ENCODE measurements around the gene CELA2A. TPM values are rescaled to one million over a fixed set of nuclear protein-coding genes. Genes with fewer than 3 reads are reported as not detected.

Gene CELA2A
- total and polyA plus RNA-seq, 2 of the 13 experiments (the other 11 are each of a cell fraction or from before 2014, with no cell fraction given) = not detected

DNA sequence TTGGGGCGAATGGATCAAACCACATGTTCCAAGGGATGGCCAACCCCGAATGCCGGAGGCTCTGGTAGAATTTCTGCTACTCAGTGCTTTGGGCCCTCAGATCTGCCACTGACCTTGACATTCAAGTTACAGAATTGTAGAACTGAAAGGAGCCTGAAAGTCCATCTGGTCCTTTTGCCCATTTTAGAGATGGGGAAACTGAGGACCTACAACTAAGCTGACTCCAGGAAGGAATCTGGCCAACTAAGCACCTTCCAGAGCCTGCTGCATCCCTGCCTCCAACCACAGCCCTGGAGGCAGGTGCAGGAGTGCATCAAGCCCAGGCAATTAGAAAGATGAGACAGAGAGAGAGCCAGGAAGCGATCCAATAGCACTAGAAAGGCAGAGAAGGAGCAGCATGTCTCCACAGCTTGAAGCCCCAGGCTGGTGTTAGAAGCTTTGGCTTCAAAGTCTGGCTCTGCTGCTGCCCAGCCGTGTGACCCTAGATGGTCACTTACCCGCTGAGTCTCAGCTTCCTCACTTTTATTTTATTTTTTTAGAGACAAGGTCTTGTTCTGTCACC lies 19.6 kb upstream of the CELA2A start (continued):
- TF ChIP-seq ZNF142 (CRISPR knock-in tag; IDR thresholded peaks at IDR 0.05) = no peak

DNA sequence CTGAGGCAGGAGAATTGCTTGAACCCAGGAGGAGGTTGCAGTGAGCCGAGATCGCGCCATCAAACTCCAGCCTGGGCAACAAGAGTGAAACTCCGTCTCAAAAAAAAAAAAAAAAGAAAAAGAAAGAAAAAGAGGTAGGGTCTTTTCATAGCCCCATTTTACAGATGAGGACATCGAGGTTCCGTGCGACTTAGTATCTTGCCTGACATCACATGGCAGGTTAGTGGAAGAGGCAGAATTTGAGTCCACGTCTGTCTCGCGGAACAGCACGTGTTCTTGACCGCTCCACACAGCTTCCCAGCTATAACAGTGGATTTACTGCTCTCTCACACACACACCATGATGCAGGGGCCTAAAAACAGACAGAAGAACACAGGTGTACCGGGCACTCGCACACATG lies 17.2 kb upstream of the CELA2A start:
- POLR2A ChIA-PET = no interaction called here
- 61% methylated on average over 14 of the region's 14 CpGs for WGBS (ENCODE audit: low lambda C conversion rate)
- Histone ChIP-seq H4K20me1 (ENCODE audit: insufficient read depth, low read length) (0 out of 2 replicates have a peak, but pooled peaks cover 3% of the 10 kb centered on the region), H3K27me3 (ENCODE audit: control insufficient read depth in 1 of 2, insufficient read depth in 2 of 2, low read length in 2 of 2) (peaks cover 0 to 11% of the 10 kb centered on the region in 2 experiments; a peak in 3 of 5 replicates), H3K36me3 (replicated peaks in 1 of 2; ENCODE audit: control insufficient read depth in 1 of 2, insufficient read depth in 2 of 2, low read length in 2 of 2) (no peaks in the 10 kb centered on the region), H3K4me1 (ENCODE audit: insufficient read depth, low read length) (peaks cover 22% of the 10 kb centered on the region), H3K4me3 (replicated peaks in 1 of 3; ENCODE audit: insufficient read depth in 1 of 3, low read depth in 2 of 3, low read length in 3 of 3) (no peak overlapping the region), H3K27ac (ENCODE audit: extremely low read length, insufficient read depth, low read length) (no peak overlapping the region), H2AFZ (ENCODE audit: low read length) (no peak overlapping the region), H3K9ac (ENCODE audit: insufficient read depth, low read depth, low read length) (no peak overlapping the region), H3K79me2 (ENCODE audit: insufficient read depth, low read length) (no peaks in the 10 kb centered on the region), H3K4me2 (ENCODE audit: low read depth, low read length) (no peak overlapping the region), H3K9me3 (ENCODE audit: low read length) (no peaks in the 10 kb centered on the region)
- no peak for DNase-seq (ENCODE audit: low spot score)
- no TSS peak for BruUV-seq (replicated peaks)
- FAIRE-seq = no peak
- intact Hi-C loops (cut with micrococcal nuclease; ENCODE audit: unreplicated experiment) (no loop called here), in situ Hi-C loops (cut with HindIII; ENCODE audit: extremely low pct_ligation_motif_present, low pct_unique_long_range_greater_than_20kb) (no loop called here)
- TF ChIP-seq ZNF280D (CRISPR knock-in tag; IDR thresholded peaks at IDR 0.05) (no peak), ZBTB3 (CRISPR knock-in tag; IDR thresholded peaks at IDR 0.05; ENCODE audit: borderline replicate concordance, low read depth) (no peak), MNT (IDR thresholded peaks at IDR 0.05) (0 out of 2 replicates have a peak, but pooled peaks have one; percentile 10), PHB2 (IDR thresholded peaks at IDR 0.05; ENCODE audit: partially characterized antibody) (no peak)
- ATAC-seq = no peak
- CTCF ChIA-PET (ENCODE audit: low intra/inter-chr PET ratio, low total read pairs) = no interaction called here

Data from HepG2 (cell line).